Esophagus muscularis mucosa (tissue), 3 donors: ENCODE data around the gene REC8.

ENCODE experiments used
- CTCF ChIP-seq, 3 experiments: fragments of 200-600 bp in 2 of 3; fragments of 450-650 bp in 1 of 3; sonication (generic) in 2 of 3; IDR thresholded peaks; one replicate each; pipeline ENCODE4 v1.5.1; 2017 to 2019; ENCODE audit warnings: antibody characterized with exemption in 3 of 3, mild to moderate bottlenecking in 2 of 3, moderate library complexity in 1 of 3
- POLR2AphosphoS5 ChIP-seq, 2 donors: sonication (generic); formaldehyde crosslinking; IDR thresholded peaks; one replicate each; pipeline ENCODE4 v1.6.1; 2017; ENCODE audit warnings: antibody characterized with exemption in 2 of 2

DNA sequence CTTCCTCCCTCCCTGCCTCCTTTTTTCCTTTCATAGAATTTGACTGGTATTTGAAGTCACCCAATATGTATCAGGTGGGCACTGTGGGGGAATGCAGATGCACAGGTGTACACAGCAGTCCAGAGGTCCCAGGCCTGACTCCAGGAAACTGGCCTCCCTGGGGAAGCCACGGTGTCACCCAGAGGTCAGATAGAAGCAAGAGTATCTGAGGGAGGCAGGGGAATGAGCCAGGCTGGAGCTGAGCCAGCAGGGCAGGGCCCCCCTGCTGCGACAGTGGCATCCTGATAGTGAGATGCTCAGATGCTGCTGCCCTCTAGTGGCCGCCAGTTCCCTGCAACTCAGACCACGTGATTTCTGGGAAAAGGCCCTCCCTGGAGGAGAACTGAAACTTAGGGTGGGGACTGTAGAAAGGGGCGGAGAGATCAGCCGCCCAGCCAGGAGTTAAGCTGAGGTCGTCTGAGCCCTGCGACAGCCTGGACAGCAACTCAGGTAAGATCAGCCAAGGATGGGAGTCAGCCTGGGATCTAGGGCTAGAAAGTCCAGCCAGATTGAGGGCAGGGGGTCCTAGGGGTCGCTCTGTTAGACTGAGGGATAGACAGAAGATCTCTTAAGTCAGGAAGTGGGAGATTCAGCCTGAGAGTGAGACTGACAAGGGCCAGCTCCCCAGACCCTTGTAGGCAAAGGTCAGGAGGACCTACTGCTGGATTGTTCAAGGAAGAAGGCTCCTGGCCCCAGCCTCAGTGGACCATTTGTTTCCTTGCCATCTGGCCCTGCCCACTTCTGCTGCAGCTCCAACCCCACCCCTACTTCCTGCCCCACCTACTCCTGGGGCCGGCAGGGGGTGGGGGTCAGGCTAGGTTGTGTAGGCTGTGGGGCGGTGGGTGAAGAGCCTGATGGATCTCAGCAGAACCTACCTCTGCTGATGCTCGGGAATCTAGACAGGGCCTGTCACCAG, 10.8 kb upstream of the REC8 start, which contains the start of gene IRF9:
- TF ChIP-seq POLR2AphosphoS5 (IDR thresholded peaks at IDR 0.05) (peak; percentile 90 to 98), CTCF (IDR thresholded peaks at IDR 0.05) (peak in 2 of 3 experiments; percentile 94 to 95)
